NCI-H526 treated with DMSO at 0.1 percent for 48 hours (cell line): Measurements from ENCODE around the gene HEPACAM.

Experiments used
- DNase-seq: peaks from one replicate; lab custom pipeline; 2025; lab: John Stamatoyannopoulos, UW

Gene HEPACAM

GRCh38 chr11:124899383-124900145 lies 36.3 kb downstream of the HEPACAM start:
- DNase-seq: no peak

DNA sequence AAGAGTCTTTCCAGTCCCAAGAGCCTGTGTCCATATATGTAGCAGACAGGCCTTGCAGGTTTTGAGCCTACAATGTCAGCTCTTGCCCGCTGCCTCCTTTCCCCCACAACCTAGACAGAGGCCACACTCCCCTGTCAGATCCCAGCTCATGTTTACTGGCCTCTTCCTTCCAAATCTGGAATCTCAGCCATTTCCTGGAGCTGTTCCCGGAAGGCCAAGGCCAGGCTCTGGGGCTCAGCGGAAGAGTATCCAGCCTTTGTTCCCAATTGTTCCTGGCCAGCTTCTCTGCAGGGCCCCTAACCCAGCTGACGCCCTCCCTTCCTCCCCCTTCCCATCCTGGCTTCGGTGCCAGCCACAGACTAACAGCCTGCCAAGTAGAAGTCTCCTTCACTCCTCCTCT lies 37.1 kb downstream of the HEPACAM start:
- DNase-seq: no peak

- DNase-seq: no peak
These were observed 37.6 kb downstream of the HEPACAM start for GRCh38 chr11:124898263-124898680.

GRCh38 chr11:124897674-124898262 lies 38.1 kb downstream of the HEPACAM start, which contains the start of gene ROBO4:
Gene ROBO4 (minus strand): TSS chr11:124897865. CDS start chr11:124897795, 70 bp downstream.
- no peak for DNase-seq

GRCh38 chr11:124896821-124897391 lies 38.9 kb downstream of the HEPACAM start:
- DNase-seq: no peak

DNA sequence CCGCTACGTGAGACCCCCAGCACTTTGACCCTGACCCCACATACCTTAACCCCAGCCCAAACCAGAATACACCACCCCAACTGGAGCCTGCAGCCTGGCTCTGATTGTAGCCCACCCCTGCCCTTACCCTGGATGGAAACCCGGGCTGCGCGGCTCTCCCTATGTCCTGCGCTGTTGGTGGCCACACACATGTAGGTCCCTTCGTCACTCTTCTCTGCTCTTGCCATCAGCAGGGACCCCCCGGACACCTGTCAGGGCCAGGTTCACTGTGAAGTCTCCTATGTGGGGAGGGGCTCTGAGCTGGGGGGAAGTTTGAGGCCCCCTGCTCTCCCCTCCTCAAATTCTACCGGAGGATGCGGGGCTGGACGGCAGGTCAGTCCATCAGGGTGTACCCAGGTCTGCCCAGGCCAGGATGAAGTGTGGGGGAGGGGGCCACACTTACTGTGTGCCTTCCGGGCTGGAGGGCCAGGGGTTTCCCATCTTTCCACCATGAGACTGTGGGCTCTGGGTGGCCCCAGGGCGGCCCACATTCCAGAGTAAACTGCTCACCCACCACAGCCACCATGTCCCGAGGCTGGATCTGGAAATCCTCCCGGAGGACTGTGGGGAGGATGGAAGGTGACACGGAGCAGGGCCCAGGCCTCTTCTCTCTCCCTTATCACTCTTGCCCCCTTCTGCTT lies 39.6 kb downstream of the HEPACAM start:
- no peak for DNase-seq

DNA sequence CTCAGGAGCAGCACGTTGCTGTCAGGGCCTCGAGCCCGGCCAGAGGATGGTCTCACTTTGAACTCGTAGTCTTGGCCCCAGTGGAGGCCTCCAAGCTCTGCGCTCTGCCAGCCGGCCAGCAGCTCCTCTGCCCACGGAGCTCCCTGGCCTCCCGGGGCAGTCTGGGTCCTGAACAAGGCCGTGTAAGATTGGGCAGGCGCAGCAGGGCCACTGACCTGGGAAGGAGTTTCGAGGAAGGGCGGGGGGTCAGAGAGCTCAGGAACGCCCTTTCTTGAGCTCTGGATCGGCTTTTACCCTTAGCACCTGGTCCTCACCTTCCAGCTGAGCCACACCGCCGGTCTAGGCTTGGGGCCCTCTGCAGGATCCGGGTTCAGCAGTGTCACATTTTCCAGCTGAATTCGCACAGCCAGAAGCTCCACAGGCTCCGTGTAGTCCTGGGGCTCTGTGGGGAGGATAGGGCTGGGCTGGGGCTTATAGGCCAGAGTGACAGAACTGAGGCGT lies 40.3 kb downstream of the HEPACAM start:
- DNase-seq: no peak

DNA sequence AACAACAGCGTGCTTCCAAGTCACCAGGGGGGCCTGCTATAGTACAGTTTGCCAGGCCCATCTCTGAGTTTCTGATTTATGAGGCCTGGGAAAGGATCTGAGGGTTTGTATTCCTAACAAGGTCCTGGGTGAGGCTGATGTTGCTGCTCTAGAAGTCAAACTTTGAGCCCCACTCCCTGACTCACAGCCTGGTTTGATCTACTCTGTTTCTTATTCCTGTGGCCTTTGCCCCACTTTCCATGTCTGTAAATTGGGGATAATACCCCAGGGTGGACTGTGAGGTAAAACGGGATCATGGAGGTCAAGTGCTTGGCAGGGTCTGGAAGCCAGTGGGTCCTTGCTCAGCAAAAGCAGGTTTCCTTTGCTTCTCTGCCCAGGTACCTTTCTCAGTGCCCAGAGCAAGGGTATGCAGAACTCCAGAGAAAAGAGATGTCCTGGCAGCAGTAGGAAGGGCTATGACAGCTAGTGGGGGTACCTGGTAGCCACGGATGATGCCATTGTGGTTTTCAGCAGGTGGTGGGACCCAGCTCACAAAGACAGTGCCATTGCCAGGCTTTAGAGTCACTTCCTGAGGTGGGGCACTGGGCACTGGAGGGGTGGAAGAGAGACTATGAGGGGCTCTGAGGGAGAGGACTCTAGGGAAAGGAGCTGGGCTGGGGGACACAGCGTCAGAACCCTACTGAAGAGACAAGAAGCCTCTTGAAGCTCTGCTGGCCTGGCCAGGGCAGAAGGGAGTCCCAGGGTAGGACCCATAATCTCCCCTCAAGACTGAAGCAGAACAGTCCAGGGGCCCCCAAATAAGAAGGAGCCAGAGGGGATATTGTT lies 41.0 kb downstream of the HEPACAM start:
- no peak for DNase-seq

GRCh38 chr11:124893781-124894401 lies 42.0 kb downstream of the HEPACAM start:
- DNase-seq: no peak

DNA sequence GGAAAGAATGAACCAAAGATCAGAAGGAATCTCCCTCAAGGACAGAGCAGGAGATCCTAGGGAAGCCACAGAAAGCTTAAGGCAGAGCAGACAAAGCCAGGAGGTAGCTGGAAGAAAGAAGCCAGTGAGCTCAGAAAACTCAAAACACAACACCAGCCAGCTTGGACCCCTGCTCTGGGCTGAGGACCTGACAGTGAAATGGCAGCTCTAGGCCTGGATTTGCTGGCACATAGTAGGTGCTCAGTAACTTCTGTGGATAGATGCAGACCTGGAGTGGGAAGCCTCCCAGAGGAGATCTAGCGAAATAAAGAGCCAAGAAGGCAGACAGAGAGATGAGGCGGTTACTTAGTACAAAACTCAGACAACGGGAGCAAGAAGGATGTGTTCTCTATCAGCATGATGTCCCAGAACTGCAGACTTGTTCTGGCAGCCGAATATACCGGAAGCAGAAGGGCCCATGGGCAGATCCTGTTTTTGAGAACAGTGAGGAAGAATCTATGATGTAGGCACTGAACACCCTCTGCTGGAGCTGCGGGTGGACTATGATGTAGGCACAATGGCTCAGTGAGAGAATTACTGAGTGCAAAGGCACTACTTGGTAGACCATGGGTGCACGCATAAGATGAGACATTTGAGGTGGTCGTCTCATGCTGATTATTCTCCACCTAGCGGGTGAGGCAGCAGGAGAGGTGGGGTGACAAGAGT lies 42.9 kb downstream of the HEPACAM start:
- DNase-seq: no peak

DNA sequence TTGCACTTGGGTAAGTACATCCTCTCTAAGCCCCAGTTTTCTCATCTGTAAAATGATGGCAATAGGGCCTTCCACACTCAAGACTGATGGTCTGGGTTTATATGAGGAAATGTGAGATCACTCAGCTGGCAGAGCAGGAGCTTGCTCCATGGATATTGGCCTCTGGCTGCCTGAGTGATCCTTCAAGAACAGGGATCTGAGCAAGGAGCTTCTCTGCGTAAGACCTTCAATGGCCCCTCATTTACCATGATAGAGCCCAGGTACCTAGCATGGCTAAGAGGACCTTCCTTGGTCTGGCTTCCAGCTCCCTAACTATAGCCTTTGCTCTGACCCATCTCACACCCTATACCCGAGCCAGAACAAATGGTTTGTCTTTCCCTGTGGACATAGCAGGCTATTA lies 43.7 kb downstream of the HEPACAM start:
- DNase-seq: no peak

DNA sequence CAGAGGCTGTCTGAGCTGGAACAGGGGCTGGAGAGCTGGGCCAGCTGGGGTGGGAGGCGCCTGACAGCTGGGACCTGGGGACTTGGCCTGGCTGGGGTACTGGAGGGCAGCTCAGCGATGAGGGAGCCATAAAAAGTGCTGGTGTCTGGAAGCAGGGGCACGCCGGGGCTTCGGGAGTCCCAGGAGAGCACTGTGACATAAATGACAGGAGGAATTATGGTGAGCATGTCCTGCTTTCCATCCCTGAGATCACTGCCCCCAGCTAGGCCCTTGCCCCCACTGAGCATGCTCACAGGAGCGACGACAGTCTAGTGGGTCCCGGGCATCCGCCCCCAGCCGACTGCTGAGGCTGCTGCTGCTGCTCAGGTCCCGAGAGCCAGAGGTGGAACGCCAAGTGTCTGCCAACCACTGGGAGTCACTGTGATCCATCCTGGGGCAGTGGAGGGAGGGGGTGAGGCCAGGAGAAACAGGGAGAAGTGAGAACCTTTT lies 44.4 kb downstream of the HEPACAM start:
- no peak for DNase-seq

- no peak for DNase-seq
These were observed 45.0 kb downstream of the HEPACAM start for GRCh38 chr11:124890683-124891372.

DNA sequence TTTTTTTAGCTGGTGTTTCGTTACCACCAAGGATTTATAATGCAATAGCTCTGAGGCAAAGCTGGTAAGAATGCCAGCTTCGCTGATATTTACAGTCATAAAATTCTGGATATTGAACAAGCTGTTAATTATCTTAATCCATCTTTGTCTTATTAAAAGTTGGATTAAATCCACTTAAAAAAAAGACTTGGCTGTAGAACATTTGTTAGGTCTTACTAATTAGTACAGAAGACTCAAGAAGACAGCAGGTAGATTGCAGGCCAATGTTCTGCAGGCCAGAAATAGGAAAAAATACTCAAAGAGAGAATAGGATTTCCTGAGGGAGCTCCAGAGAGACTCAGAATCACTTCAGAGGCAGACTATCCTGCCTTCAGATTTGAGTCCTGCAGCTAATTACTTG lies 45.7 kb downstream of the HEPACAM start:
- DNase-seq: no peak

- DNase-seq: no peak
These were observed 46.4 kb downstream of the HEPACAM start for GRCh38 chr11:124889191-124890091.

DNA sequence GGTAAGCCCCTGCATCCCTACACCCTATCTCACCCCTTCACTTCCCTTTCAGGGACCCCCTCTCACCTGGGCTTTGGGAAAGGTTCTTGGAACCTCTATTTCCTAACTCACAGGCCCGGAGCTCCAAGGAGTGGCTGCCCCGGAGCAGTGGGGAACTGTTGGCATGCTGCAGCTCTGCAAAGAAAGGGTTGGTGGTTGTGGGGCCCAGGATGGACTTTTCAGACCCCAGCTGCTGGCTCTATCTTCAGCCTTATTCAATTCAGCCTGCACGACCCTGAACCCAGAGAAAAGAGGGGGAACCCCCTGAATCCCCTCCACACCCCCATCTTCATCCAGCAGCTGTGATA lies 48.2 kb downstream of the HEPACAM start:
- DNase-seq: no peak

DNA sequence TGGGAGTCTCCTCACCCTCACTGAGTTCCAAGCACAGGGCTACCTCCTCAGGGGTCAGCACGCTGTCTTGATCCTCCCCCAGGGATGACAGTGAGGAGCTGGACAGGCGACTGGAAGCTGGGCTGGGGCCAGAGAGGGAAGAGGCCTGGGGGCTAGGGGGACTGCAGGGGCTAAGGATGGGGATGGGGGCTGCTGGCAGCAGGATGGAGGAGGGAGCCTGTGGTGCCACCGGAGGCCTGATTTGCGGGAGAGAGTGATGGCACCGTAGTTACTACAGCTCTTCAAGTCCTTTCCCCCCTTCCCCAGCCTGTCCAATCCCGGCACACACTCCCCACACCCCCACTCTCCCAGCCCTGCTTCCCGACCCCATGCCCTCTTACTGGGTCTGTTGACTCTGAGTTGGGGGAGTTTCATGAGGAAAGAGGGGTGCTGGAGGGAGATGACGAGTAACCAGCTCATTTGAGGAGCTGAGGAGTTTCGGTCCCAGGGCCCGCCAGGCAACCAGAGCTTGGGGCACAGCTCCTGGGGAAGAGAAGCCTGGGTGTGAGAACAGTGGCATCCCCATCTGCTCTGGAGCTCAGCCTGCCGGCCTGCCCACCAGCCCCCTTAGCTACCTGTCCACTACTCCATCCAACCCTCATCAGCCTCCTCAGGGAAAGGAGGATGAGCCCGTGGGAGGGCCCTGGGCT lies 48.7 kb downstream of the HEPACAM start:
- DNase-seq: no peak

DNA sequence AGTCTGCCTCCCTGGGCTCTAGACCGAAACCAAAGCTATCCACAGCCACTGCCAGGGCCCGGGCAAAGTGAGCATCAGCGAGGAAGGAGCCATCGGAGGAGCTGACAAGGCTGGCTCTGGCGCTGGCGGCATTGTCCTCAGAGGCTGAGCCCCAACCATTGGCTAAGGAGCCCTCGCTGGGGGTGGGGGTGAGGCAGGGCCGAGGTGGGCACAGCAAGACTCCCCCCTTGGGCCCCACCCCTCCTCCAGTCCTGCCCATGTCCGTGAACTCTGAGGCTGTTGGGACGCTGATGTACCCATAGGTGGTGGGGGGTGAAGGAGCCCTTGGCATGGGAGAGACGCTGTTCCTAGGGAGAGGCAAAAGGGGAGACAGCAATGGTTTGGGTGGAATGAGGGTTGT lies 49.4 kb downstream of the HEPACAM start:
- DNase-seq: no peak
